Tibial artery (tissue), 4 donors: ENCODE results near the gene ZFAND3.
A peak's percentile ranks its signal among the peaks of the same experiment; 100 is the strongest.

ENCODE experiments used
- DNase-seq, 2 donors: peaks; one replicate each; pipeline ENCODE4 v3.0.0-alpha.2; 2019
- H3K27ac ChIP-seq, 2 donors: fragments of 200-600 bp; sonication (generic) in 1 of 2; 1 replicate in 1 of 2; 2 replicates in 1 of 2; pipeline ENCODE4 v1.5.1; 2018 to 2019; ENCODE audit warnings: mild to moderate bottlenecking in 1 of 2
- H3K27me3 ChIP-seq, 2 donors: fragments of 200-600 bp; sonication (generic) in 1 of 2; one replicate each; pipeline versions ENCODE4 v1.5.1 to v1.6.0; 2016 to 2019
- H3K36me3 ChIP-seq, 3 donors: fragments of 200-600 bp; sonication (generic) in 2 of 3; one replicate each; pipeline ENCODE4 v1.5.1; 2016 to 2019; ENCODE audit warnings: mild to moderate bottlenecking in 2 of 3
- H3K4me1 ChIP-seq, 4 donors: fragments of 200-600 bp; sonication (generic) in 2 of 4; 1 replicate in 3 of 4; 2 replicates in 1 of 4; pipeline ENCODE4 v1.5.1; 2016 to 2019
- H3K4me3 ChIP-seq, 2 donors: fragments of 200-600 bp; sonication (generic) in 1 of 2; 1 replicate in 1 of 2; 2 replicates in 1 of 2; pipeline ENCODE4 v1.5.1; 2018 to 2019; ENCODE audit warnings: mild to moderate bottlenecking in 2 of 2
- H3K9me3 ChIP-seq, 3 donors: fragments of 200-600 bp; sonication (generic) in 1 of 3; one replicate each; pipeline ENCODE4 v1.5.1; 2016 to 2019
- CTCF ChIP-seq, 2 experiments: fragments of 200-600 bp in 1 of 2; fragments of 450-650 bp in 1 of 2; IDR thresholded peaks; one replicate each; pipeline ENCODE4 v1.5.1; 2017 to 2019; ENCODE audit warnings: antibody characterized with exemption in 2 of 2, mild to moderate bottlenecking in 1 of 2, moderate library complexity in 1 of 2
- intact Hi-C: fragments of 100-400 bp; cut with DNase I; formaldehyde crosslinking; loops from one replicate; pipeline ENCODE4 v1.15.0; 2023; ENCODE audit warnings: low total_unique reads

Gene ZFAND3

GRCh38 chr6:38004908-38005307 is 185.4 kb downstream of the ZFAND3 start:
- Histone ChIP-seq H3K4me3 (no peak overlapping the region), H3K27me3 (no peaks in the 10 kb centered on the region), H3K9me3 (no peaks in the 10 kb centered on the region), H3K27ac (no peak overlapping the region), H3K4me1 (peaks cover 0 to 24% (median 0%) of the 10 kb centered on the region in 4 donors), H3K36me3 (no peaks in the 10 kb centered on the region)
- intact Hi-C loops = no loop called here
- no peak for DNase-seq
- no peak for TF ChIP-seq CTCF (IDR thresholded peaks at IDR 0.05)

GRCh38 chr6:38011937-38012336 is 192.4 kb downstream of the ZFAND3 start:
- intact Hi-C loops = no loop called here
- no peak for TF ChIP-seq CTCF (IDR thresholded peaks at IDR 0.05)

GRCh38 chr6:38012573-38012972 is 193.0 kb downstream of the ZFAND3 start:
- Histone ChIP-seq H3K27ac (no peak overlapping the region), H3K27me3 (no peaks in the 10 kb centered on the region), H3K9me3 (no peaks in the 10 kb centered on the region), H3K36me3 (no peaks in the 10 kb centered on the region), H3K4me1 (peaks cover 0 to 19% (median 0%) of the 10 kb centered on the region in 4 donors), H3K4me3 (no peak overlapping the region)
- intact Hi-C loops = no loop called here
- TF ChIP-seq CTCF (IDR thresholded peaks at IDR 0.05) = peak; percentile 44 to 51
- no peak for DNase-seq

More at GRCh38 chr6:38011937-38012336, 192.4 kb downstream of the ZFAND3 start:
- peaks cover 0 to 19% (median 0%) of the 10 kb centered on the region in 4 donors for H3K4me1 ChIP-seq
- DNase-seq = no peak
- no peaks in the 10 kb centered on the region for H3K9me3 ChIP-seq
- H3K27me3 ChIP-seq = no peaks in the 10 kb centered on the region
- H3K4me3 ChIP-seq = no peak overlapping the region
- no peak overlapping the region for H3K27ac ChIP-seq
- no peaks in the 10 kb centered on the region for H3K36me3 ChIP-seq

- H3K27me3 ChIP-seq = no peaks in the 10 kb centered on the region
- no peaks in the 10 kb centered on the region for H3K9me3 ChIP-seq
- H3K4me3 ChIP-seq = no peak overlapping the region
- no peak for DNase-seq
- H3K4me1 ChIP-seq = peaks cover 0 to 8% (median 2%) of the 10 kb centered on the region in 4 donors
- H3K36me3 ChIP-seq = no peaks in the 10 kb centered on the region
- no peak overlapping the region for H3K27ac ChIP-seq
- intact Hi-C loops = no loop called here
- no peak for TF ChIP-seq CTCF (IDR thresholded peaks at IDR 0.05)
Observed at GRCh38 chr6:38015341-38015740, 195.8 kb downstream of the ZFAND3 start.

- Histone ChIP-seq H3K9me3 (no peaks in the 10 kb centered on the region), H3K27ac (no peak overlapping the region), H3K36me3 (no peaks in the 10 kb centered on the region), H3K4me1 (peaks cover 0 to 23% (median 7%) of the 10 kb centered on the region in 4 donors), H3K27me3 (no peaks in the 10 kb centered on the region), H3K4me3 (no peak overlapping the region)
- TF ChIP-seq CTCF (IDR thresholded peaks at IDR 0.05) = no peak
- DNase-seq = no peak
- intact Hi-C loops = no loop called here
Observed at GRCh38 chr6:38016824-38017223, 197.3 kb downstream of the ZFAND3 start.

- no peak for DNase-seq
- H3K27me3 ChIP-seq = no peaks in the 10 kb centered on the region
- H3K36me3 ChIP-seq = no peaks in the 10 kb centered on the region
- H3K9me3 ChIP-seq = no peaks in the 10 kb centered on the region
- H3K4me1 ChIP-seq = peaks cover 0 to 30% (median 8%) of the 10 kb centered on the region in 4 donors
- no peak overlapping the region for H3K27ac ChIP-seq
- no peak overlapping the region for H3K4me3 ChIP-seq
- no peak for TF ChIP-seq CTCF (IDR thresholded peaks at IDR 0.05)
- intact Hi-C loops = no loop called here
Observed at GRCh38 chr6:38018755-38019165, 199.2 kb downstream of the ZFAND3 start.
